DOHH2 (cell line): Measurements from ENCODE around the gene SRD5A1.

ENCODE experiments used
- H3F3A ChIP-seq: fragments of 200-600 bp; sonication (generic), shearing (Covaris generic); 2 replicates; pipeline ENCODE4 v1.6.0; 2016; ENCODE audit warnings: antibody characterized with exemption, mild to moderate bottlenecking; ENCODE audit not compliant: control insufficient read depth, insufficient read depth
- H3K27ac ChIP-seq: fragments of 200-600 bp; sonication (generic); 2 replicates; pipeline ENCODE4 v1.5.1; 2014; ENCODE audit warnings: low read depth, mild to moderate bottlenecking, low read length, moderate library complexity
- H3K27me3 ChIP-seq: fragments of 200-600 bp; sonication (generic); 2 replicates; pipeline ENCODE4 v1.6.1; 2014; ENCODE audit warnings: mild to moderate bottlenecking, low read length, mixed read lengths; ENCODE audit not compliant: control insufficient read depth
- H3K36me3 ChIP-seq: fragments of 200-600 bp; sonication (generic); 2 replicates; pipeline ENCODE4 v1.6.1; 2014; ENCODE audit warnings: mild to moderate bottlenecking, low read length, moderate library complexity, mixed read lengths; ENCODE audit not compliant: control insufficient read depth
- H3K4me1 ChIP-seq: fragments of 200-600 bp; sonication (generic); 2 replicates; pipeline ENCODE4 v1.6.1; 2014; ENCODE audit warnings: mild to moderate bottlenecking, low read length, mixed read lengths; ENCODE audit not compliant: control insufficient read depth
- H3K4me2 ChIP-seq: fragments of 200-600 bp; sonication (generic); 2 replicates; pipeline ENCODE4 v1.6.0; 2014; ENCODE audit warnings: mild to moderate bottlenecking, low read length, moderate library complexity
- H3K4me3 ChIP-seq: fragments of 200-600 bp; sonication (generic); 2 replicates; pipeline ENCODE4 v1.5.1; 2014; ENCODE audit warnings: mild to moderate bottlenecking, low read length, mixed read lengths
- H3K79me2 ChIP-seq: fragments of 200-600 bp; sonication (generic); 2 replicates; pipeline ENCODE4 v1.6.1; 2014; ENCODE audit warnings: mild to moderate bottlenecking, low read length, mixed read lengths; ENCODE audit not compliant: control insufficient read depth
- H3K9me2 ChIP-seq: fragments of 200-600 bp; sonication (generic); replicated peaks from 2 replicates; pipeline ENCODE4 v1.6.1; 2014; ENCODE audit warnings: mild to moderate bottlenecking, low read length, mixed read lengths; ENCODE audit not compliant: control insufficient read depth
- H3K9me3 ChIP-seq: fragments of 200-600 bp; sonication (generic); 2 replicates; pipeline ENCODE4 v1.6.1; 2014; ENCODE audit warnings: antibody characterized with exemption, low read length, mixed read lengths; ENCODE audit not compliant: control insufficient read depth, insufficient read depth
- H4K20me1 ChIP-seq: fragments of 200-600 bp; sonication (generic); 2 replicates; pipeline ENCODE4 v1.6.0; 2014; ENCODE audit warnings: low read depth, mild to moderate bottlenecking, antibody characterized with exemption, low read length, moderate library complexity; ENCODE audit not compliant: control insufficient read depth, insufficient read depth
- CTCF ChIP-seq: fragments of 200-600 bp; sonication (generic); IDR thresholded peaks from one replicate; pipeline ENCODE4 v1.5.1; 2014; ENCODE audit warnings: antibody characterized with exemption, mild to moderate bottlenecking, low read depth, low read length; ENCODE audit not compliant: poor library complexity, severe bottlenecking
- EZH2phosphoT487 ChIP-seq: fragments of 200-600 bp; sonication (generic); IDR thresholded peaks from 2 replicates; pipeline ENCODE4 v1.6.1; 2017; ENCODE audit warnings: borderline replicate concordance, mild to moderate bottlenecking, antibody characterized with exemption, low read length, moderate library complexity, mixed read lengths

Gene SRD5A1

GRCh38 chr5:6611334-6612256 is 21.6 kb upstream of the SRD5A1 start:
- H3K4me3 ChIP-seq, result no peak overlapping the region
- H3K9me2 ChIP-seq, result no peaks in the 10 kb centered on the region
- H3K27ac ChIP-seq, result no peak overlapping the region
- no peaks in the 10 kb centered on the region for H3F3A ChIP-seq
- no peak for TF ChIP-seq CTCF
- TF ChIP-seq EZH2phosphoT487, result no peak
- no peaks in the 10 kb centered on the region for H3K9me3 ChIP-seq
- H3K36me3 ChIP-seq, result peaks cover 98% of the 10 kb centered on the region
- H3K79me2 ChIP-seq, result peaks cover 57% of the 10 kb centered on the region
- H4K20me1 ChIP-seq, result peaks cover 25% of the 10 kb centered on the region
- no peak overlapping the region for H3K4me2 ChIP-seq
- H3K4me1 ChIP-seq, result no peaks in the 10 kb centered on the region
- H3K27me3 ChIP-seq, result no peaks in the 10 kb centered on the region

- H3F3A ChIP-seq, result peaks cover 3% of the 10 kb centered on the region; the same call in 1 of the 2 replicates
- no peak overlapping the region for H3K27ac ChIP-seq
- H3K27me3 ChIP-seq, result no peaks in the 10 kb centered on the region
- H3K4me2 ChIP-seq, result no peak overlapping the region
- H3K4me3 ChIP-seq, result no peak overlapping the region
- H4K20me1 ChIP-seq, result peaks cover 26% of the 10 kb centered on the region
- no peaks in the 10 kb centered on the region for H3K9me2 ChIP-seq
- no peaks in the 10 kb centered on the region for H3K4me1 ChIP-seq
- H3K79me2 ChIP-seq, result peaks cover 88% of the 10 kb centered on the region
- H3K9me3 ChIP-seq, result no peaks in the 10 kb centered on the region
- H3K36me3 ChIP-seq, result peaks cover 98% of the 10 kb centered on the region
- no peak for TF ChIP-seq CTCF
- no peak for TF ChIP-seq EZH2phosphoT487
These were observed 18.0 kb upstream of the SRD5A1 start for GRCh38 chr5:6615034-6615815.

GRCh38 chr5:6616632-6617031 is 16.6 kb upstream of the SRD5A1 start:
- H3F3A ChIP-seq, result peaks cover 3% of the 10 kb centered on the region; the same call in 1 of the 2 replicates
- H3K4me3 ChIP-seq, result no peak overlapping the region
- no peaks in the 10 kb centered on the region for H3K27me3 ChIP-seq
- peaks cover 89% of the 10 kb centered on the region for H3K79me2 ChIP-seq
- H3K4me1 ChIP-seq, result no peaks in the 10 kb centered on the region
- H3K36me3 ChIP-seq, result peaks cover 95% of the 10 kb centered on the region
- H3K9me2 ChIP-seq, result no peaks in the 10 kb centered on the region
- no peaks in the 10 kb centered on the region for H3K9me3 ChIP-seq
- peaks cover 33% of the 10 kb centered on the region for H4K20me1 ChIP-seq
- TF ChIP-seq EZH2phosphoT487 (no peak), CTCF (no peak)
- no peak overlapping the region for H3K4me2 ChIP-seq
- no peak overlapping the region for H3K27ac ChIP-seq
